HEK293 (cell line): ENCODE data around the gene FOXP4.

ENCODE experiments used
- CTCF ChIA-PET: fragments of 350-600 bp; formaldehyde crosslinking; extraction: SDS; loops from one replicate; lab custom pipeline; 2021; ENCODE audit warnings: antibody characterized with exemption; lab: Yijun Ruan, JAX
- POLR2A ChIA-PET: fragments of 300-600 bp; formaldehyde crosslinking; extraction: SDS; loops from one replicate; lab custom pipeline; 2020; ENCODE audit warnings: antibody characterized with exemption, inconsistent platforms; lab: Yijun Ruan, JAX
- H3K27ac ChIP-seq: fragments of 200-500 bp; sonication (Bioruptor generic); 2 replicates; pipeline ENCODE4 v1.5.1; 2014; ENCODE audit warnings: low read depth, low read length, control low read depth, inconsistent platforms; ENCODE audit errors: extremely low read depth
- H3K36me3 ChIP-seq, 2 experiments: fragments of 200-500 bp in 1 of 2; sonication (Bioruptor generic) in 1 of 2; 1 replicate in 1 of 2; 2 replicates in 1 of 2; pipeline ENCODE4 v1.5.1; 2014 to 2017; ENCODE audit warnings: inconsistent platforms in 2 of 2, low read length in 2 of 2; ENCODE audit not compliant: control insufficient read depth in 2 of 2, insufficient read depth in 1 of 2
- H3K4me1 ChIP-seq: fragments of 200-500 bp; sonication (Bioruptor generic); 2 replicates; pipeline ENCODE4 v1.5.1; 2014; ENCODE audit warnings: mild to moderate bottlenecking, low read length, inconsistent platforms; ENCODE audit not compliant: control insufficient read depth, insufficient read depth
- H3K4me3 ChIP-seq: 2 replicates; pipeline ENCODE4 v1.5.1; 2011; ENCODE audit warnings: low read depth, mild to moderate bottlenecking, control low read depth, low read length, moderate library complexity
- H3K9me3 ChIP-seq: fragments of 200-500 bp; sonication (Bioruptor generic); 2 replicates; pipeline ENCODE4 v1.5.1; 2014; ENCODE audit warnings: low read depth, low read length, inconsistent platforms; ENCODE audit not compliant: control insufficient read depth, insufficient read depth
- ATF2 ChIP-seq: fragments of 450-650 bp; formaldehyde crosslinking; IDR thresholded peaks from 2 replicates; pipeline ENCODE4 v1.5.1; 2016; ENCODE audit warnings: missing biosample characterization, missing genetic modification characterization, low read depth
- EGR2 ChIP-seq: fragments of 450-650 bp; formaldehyde crosslinking; IDR thresholded peaks from 2 replicates; pipeline ENCODE4 v1.5.1; 2016; ENCODE audit warnings: low read depth, missing biosample characterization, missing genetic modification characterization
- GLIS1 ChIP-seq: fragments of 450-650 bp; formaldehyde crosslinking; IDR thresholded peaks from 2 replicates; pipeline ENCODE4 v1.5.1; 2016; ENCODE audit warnings: missing biosample characterization, missing genetic modification characterization
- KLF10 ChIP-seq: fragments of 450-650 bp; IDR thresholded peaks from 2 replicates; pipeline ENCODE4 v1.5.1; 2018; ENCODE audit warnings: missing biosample characterization, mild to moderate bottlenecking, missing genetic modification characterization
- SP7 ChIP-seq: fragments of 450-650 bp; formaldehyde crosslinking; IDR thresholded peaks from 2 replicates; pipeline ENCODE4 v1.5.1; 2016; ENCODE audit warnings: missing biosample characterization, missing genetic modification characterization
- ZBTB26 ChIP-seq: fragments of 450-650 bp; formaldehyde crosslinking; optimal IDR thresholded peaks from 2 replicates; pipeline ENCODE3; 2016; ENCODE audit warnings: missing biosample characterization, mild to moderate bottlenecking, missing genetic modification characterization
- ZNF132 ChIP-seq: fragments of 450-650 bp; formaldehyde crosslinking; IDR thresholded peaks from 2 replicates; pipeline ENCODE4 v1.5.1; 2017; ENCODE audit warnings: missing biosample characterization, missing genetic modification characterization, borderline replicate concordance
- ZNF138 ChIP-seq: fragments of 450-650 bp; formaldehyde crosslinking; IDR thresholded peaks from 2 replicates; pipeline ENCODE4 v1.5.1; 2016; ENCODE audit warnings: missing biosample characterization, missing genetic modification characterization, borderline replicate concordance
- ZNF221 ChIP-seq: fragments of 450-650 bp; formaldehyde crosslinking; IDR thresholded peaks from 2 replicates; pipeline ENCODE4 v1.5.1; 2017; ENCODE audit warnings: missing biosample characterization, missing genetic modification characterization, borderline replicate concordance
- ZNF239 ChIP-seq: fragments of 450-650 bp; formaldehyde crosslinking; IDR thresholded peaks from 2 replicates; pipeline ENCODE4 v1.5.1; 2016; ENCODE audit warnings: missing biosample characterization, missing genetic modification characterization
- ZNF24 ChIP-seq: fragments of 450-650 bp; formaldehyde crosslinking; IDR thresholded peaks from 2 replicates; pipeline ENCODE4 v1.5.1; 2016; ENCODE audit warnings: missing biosample characterization, missing genetic modification characterization
- ZNF510 ChIP-seq: fragments of 450-650 bp; formaldehyde crosslinking; IDR thresholded peaks from 2 replicates; pipeline ENCODE4 v1.5.1; 2018; ENCODE audit warnings: mild to moderate bottlenecking, missing genetic modification characterization, missing biosample characterization; ENCODE audit not compliant: insufficient replicate concordance
- ZNF555 ChIP-seq: fragments of 450-650 bp; formaldehyde crosslinking; conservative IDR thresholded peaks from 2 replicates; pipeline ENCODE4 v1.5.1; 2017; ENCODE audit warnings: missing biosample characterization, mild to moderate bottlenecking, missing genetic modification characterization, inconsistent platforms
- ZNF585B ChIP-seq: fragments of 450-650 bp; formaldehyde crosslinking; IDR thresholded peaks from 2 replicates; pipeline ENCODE4 v1.5.1; 2016; ENCODE audit warnings: missing biosample characterization, missing genetic modification characterization
- ZNF707 ChIP-seq: fragments of 450-650 bp; formaldehyde crosslinking; IDR thresholded peaks from 2 replicates; pipeline ENCODE4 v1.5.1; 2016; ENCODE audit warnings: missing biosample characterization, missing genetic modification characterization
- ZNF837 ChIP-seq: fragments of 450-650 bp; formaldehyde crosslinking; IDR thresholded peaks from 2 replicates; pipeline ENCODE4 v1.5.1; 2016; ENCODE audit warnings: missing biosample characterization, missing genetic modification characterization
- ZXDB ChIP-seq: fragments of 450-650 bp; formaldehyde crosslinking; IDR thresholded peaks from 2 replicates; pipeline ENCODE4 v1.5.1; 2016; ENCODE audit warnings: missing biosample characterization, missing genetic modification characterization
- TF ChIP-seq, protein P1 (sequence below): fragments of 450-650 bp; formaldehyde crosslinking; IDR thresholded peaks from 2 replicates; pipeline ENCODE4 v1.5.1; 2017; ENCODE audit warnings: missing biosample characterization, missing genetic modification characterization
- TF ChIP-seq, protein P2 (sequence below): fragments of 450-650 bp; formaldehyde crosslinking; IDR thresholded peaks from 2 replicates; pipeline ENCODE4 v1.5.1; 2017; ENCODE audit warnings: missing biosample characterization, mild to moderate bottlenecking, missing genetic modification characterization, moderate library complexity

The FOXP4 gene

DNA sequence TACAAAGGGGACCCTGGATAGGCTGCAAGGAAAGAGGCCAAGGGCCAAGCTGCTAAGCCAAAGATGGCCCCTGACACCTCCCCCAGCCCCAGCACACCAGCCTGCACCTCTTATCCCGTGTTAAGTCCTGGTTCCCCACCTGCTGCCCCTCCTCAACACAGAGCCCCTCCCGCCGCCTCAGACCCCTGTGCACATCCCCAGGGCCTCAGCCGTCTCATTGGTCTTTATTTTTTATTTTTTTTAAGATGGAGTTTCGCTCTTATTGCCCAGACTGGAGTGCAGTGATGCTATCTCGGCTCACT, 55.0 kb downstream of the FOXP4 start:
- TF ChIP-seq ZNF585B (no peak), ZNF221 (tag by site-specific recombination) (no peak), ZNF24 (no peak), ATF2 (tag by site-specific recombination) (no peak)
- Histone ChIP-seq H3K4me1 (no peaks in the 10 kb centered on the region), H3K4me3 (no peak overlapping the region), H3K9me3 (no peaks in the 10 kb centered on the region), H3K27ac (no peak overlapping the region), H3K36me3 (peaks cover 0 to 20% of the 10 kb centered on the region in 2 experiments; a peak in 2 of 3 replicates)
- POLR2A ChIA-PET, result interaction anchor here (2.2 kb wide), 1 partner anchor 80 kb away, joined by 29 read pairs; no protein-coding TSS in a partner anchor
- CTCF ChIA-PET, result interaction anchor here (0.6 to 9.8 kb wide), 12 partner anchors 10 to 290 kb away, joined by 3 to 195 read pairs (median 16); no protein-coding TSS in a partner anchor

GRCh38 chr6:41602422-41602743, 56.2 kb downstream of the FOXP4 start:
- Histone ChIP-seq H3K27ac (no peak overlapping the region), H3K36me3 (peaks cover 0 to 8% of the 10 kb centered on the region in 2 experiments; a peak in 2 of 3 replicates), H3K4me1 (no peaks in the 10 kb centered on the region), H3K4me3 (no peak overlapping the region), H3K9me3 (no peaks in the 10 kb centered on the region)
- TF ChIP-seq ZXDB (tag by site-specific recombination) (no peak), EGR2 (no peak), ZNF707 (tag by site-specific recombination) (no peak), ZBTB26 (no peak), ZNF555 (tag by site-specific recombination) (no peak), ZNF837 (tag by site-specific recombination) (no peak), ZNF239 (tag by site-specific recombination) (no peak), ZNF138 (tag by site-specific recombination) (no peak), KLF10 (tag by site-specific recombination) (no peak)
- TF ChIP-seq, protein P1, sequence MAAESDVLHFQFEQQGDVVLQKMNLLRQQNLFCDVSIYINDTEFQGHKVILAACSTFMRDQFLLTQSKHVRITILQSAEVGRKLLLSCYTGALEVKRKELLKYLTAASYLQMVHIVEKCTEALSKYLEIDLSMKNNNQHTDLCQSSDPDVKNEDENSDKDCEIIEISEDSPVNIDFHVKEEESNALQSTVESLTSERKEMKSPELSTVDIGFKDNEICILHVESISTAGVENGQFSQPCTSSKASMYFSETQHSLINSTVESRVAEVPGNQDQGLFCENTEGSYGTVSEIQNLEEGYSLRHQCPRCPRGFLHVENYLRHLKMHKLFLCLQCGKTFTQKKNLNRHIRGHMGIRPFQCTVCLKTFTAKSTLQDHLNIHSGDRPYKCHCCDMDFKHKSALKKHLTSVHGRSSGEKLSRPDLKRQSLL (tag by site-specific recombination), result no peak
- ChIA-PET CTCF (interaction anchor here (0.6 to 9.8 kb wide), 70 partner anchors 8 to 442 kb away, joined by 3 to 195 read pairs (median 5); no protein-coding TSS in a partner anchor), POLR2A (interaction anchor here (0.6 to 2.2 kb wide), 10 partner anchors 15 to 550 kb away, joined by 3 to 29 read pairs (median 4); no protein-coding TSS in a partner anchor)

GRCh38 chr6:41602864-41603608, 56.9 kb downstream of the FOXP4 start:
- ChIA-PET POLR2A (interaction anchor here (0.6 to 2.2 kb wide), 10 partner anchors 16 to 549 kb away, joined by 3 to 29 read pairs (median 4); no protein-coding TSS in a partner anchor), CTCF (interaction anchor here (0.5 to 9.8 kb wide), 75 partner anchors 8 to 441 kb away, joined by 3 to 195 read pairs (median 5); no protein-coding TSS in a partner anchor)
- H3K4me3 ChIP-seq, result peak overlapping the region; percentile 12
- H3K36me3 ChIP-seq, result peaks cover 0 to 4% of the 10 kb centered on the region in 2 experiments; a peak in 2 of 3 replicates
- H3K9me3 ChIP-seq, result no peaks in the 10 kb centered on the region
- no peaks in the 10 kb centered on the region for H3K4me1 ChIP-seq
- H3K27ac ChIP-seq, result no peak overlapping the region
- TF ChIP-seq ZNF510 (tag by site-specific recombination) (no peak), GLIS1 (peak; percentile 36), ZNF132 (tag by site-specific recombination) (no peak), SP7 (tag by site-specific recombination) (peak; percentile 46; the same call in 1 of the 2 replicates), ZBTB26 (no peak), ZNF707 (tag by site-specific recombination) (no peak)
- TF ChIP-seq, protein P2, sequence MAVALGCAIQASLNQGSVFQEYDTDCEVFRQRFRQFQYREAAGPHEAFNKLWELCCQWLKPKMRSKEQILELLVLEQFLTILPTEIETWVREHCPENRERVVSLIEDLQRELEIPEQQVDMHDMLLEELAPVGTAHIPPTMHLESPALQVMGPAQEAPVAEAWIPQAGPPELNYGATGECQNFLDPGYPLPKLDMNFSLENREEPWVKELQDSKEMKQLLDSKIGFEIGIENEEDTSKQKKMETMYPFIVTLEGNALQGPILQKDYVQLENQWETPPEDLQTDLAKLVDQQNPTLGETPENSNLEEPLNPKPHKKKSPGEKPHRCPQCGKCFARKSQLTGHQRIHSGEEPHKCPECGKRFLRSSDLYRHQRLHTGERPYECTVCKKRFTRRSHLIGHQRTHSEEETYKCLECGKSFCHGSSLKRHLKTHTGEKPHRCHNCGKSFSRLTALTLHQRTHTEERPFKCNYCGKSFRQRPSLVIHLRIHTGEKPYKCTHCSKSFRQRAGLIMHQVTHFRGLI (tag by site-specific recombination), result 0 out of 2 replicates have a peak, but pooled peaks have one; percentile 16
